Germinal center (tissue), 1 donor: ENCODE data around the gene SKP1.

ENCODE experiments used
- DNase-seq: peaks from one replicate; pipeline ENCODE4 v3.0.0; 2012; ENCODE audit warnings: mixed read lengths, low spot score

Gene SKP1

DNA sequence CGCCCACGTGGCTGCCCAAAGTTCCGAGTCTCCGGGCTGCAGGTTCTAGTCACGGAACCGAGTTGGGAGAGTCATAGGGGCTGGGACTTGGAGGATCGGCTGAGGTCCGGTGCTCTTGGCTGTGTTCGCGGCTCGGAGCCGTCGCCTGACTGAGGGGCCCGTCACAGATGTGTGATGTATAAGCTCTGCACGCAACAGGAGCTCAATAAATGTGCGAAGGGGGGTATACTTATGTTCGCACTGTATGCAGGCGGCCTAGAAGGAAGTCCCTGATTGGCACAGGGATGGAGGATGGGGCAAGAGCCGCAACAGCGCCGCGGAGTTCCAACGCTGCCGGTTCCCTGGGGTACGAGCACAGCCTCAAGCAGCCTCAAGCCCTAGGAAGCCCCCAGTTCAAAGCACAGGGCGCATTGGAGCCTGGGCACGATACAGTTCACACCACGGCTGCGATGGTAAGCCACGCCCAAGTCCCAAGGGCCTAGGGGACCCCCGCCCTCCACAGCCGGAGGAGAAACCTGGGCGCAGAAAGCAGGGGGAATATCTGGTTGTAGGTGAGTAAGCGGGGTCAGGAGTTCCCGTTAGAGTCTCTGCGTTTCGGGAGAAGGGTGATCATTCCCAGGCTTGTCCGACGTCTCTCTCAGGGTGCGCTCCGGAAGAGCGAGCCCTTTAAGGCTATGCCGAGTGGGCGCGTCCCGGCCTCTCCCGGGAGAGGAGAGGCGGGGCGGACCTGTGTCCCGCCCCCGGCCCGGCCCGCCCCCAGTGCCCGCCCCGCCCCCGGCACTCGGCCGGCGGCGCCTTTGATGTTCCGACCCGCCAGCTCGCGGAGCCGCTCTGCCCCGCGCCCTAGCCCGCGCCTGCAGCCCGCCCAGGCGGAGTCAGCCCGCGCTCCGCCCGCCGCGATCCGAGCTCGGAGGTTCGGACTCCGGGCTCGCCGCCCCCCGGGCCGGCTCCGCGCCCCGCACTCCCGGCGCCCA is 62.6 kb downstream of the SKP1 start, which contains the start of gene TCF7:
Gene TCF7 (plus strand): TSS at position 780 of the 974 bp plus-strand sequence. CDS start 226 bp downstream, outside the sequence.
- peak; percentile 94 for DNase-seq

DNA sequence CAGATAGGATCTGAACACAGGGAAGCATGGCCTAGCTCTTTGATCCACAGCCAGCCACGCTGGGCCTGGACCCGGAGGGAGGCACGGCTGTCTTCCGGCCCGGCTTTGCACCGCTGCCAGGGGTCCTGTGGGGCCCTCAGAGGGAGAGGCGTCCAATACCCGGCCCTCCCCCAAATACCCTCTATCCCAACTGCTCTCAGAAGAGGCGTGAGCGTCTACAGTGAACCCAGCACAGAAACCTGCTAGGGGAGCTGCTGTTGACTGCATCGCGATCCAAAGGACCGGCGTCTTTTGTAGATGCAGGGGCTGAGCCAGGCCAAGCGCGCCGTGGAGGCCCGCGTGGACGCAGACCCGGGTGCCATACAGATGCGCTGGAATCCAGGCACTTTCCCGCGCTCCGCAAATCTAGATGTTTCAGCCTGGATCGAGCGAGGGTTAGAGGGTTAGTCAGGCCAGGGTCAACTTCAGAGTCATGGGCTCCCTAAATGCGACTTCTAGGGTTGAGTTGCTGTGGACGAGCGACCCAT is 63.3 kb downstream of the SKP1 start:
- DNase-seq, result no peak

DNA sequence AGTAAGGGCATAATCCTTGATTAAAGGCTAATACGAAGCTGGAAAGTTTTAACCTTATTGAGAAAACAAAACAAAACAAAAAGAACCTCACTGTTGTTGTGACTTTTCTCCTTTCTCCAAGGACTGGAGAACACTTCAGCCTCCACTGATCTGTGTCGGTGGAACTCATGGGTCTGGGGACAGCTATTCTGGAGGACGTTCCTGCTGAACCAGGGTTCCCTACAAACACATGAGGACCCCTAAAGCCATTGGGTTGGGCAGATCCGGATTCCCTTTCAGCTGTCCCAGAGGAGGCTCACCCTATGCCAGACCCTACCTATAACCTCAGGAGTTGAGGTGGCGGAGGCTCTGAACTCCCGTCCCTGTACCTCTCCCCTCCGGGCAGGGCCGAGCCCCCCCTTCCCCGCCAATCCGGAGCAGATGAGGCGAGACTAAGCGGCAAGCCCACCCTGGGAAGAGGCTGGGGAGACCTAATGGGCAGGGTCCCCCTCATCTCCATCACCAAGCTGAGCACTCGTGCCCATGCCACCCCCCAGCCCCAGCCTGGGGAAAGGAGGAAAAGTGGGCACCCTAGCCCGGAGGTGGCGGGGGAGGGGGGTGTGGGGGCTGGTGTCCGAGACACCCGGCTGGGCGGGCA is 63.9 kb downstream of the SKP1 start:
- no peak for DNase-seq

DNA sequence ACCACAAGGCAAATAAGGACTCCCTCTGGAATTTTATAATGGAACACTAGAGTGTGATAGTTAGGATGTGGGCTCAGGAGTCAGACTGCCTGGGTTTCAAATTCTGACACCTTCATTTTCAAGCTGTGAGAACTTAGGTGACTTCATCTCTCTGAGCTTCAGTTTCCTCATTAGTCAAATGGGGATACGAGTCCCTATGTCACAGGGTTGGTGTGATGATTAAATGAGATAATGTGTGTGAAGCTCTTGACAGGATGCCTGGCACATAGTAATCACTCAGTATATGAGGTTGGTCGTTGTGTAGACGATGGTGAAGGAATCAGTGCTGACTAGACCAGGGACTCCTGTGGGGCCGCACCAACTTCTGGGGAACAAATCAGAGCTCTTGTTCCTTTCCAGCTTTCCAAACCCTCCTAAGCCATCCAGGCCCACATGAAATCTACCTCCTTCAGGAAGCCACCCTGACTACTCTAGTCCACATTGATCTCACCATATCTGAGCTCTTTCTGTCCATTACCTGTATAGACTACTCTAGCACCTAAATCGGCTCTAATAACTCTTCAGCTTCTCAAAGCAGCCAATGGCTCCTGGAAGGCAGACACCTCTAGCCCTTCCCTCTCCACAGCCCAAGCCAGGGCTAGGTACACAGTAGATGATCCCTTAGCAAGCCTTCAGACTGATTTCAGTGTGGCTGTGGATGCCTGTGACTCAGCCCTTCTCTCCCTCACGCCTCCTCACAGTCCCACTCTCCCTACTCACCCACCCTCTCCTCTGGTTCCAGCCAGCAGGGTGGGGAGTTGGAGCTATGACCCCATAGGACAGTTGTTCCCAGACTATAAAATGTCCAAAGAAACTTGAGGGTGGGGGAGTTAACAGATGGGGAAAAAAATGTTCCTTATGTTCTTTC is 64.8 kb downstream of the SKP1 start:
- DNase-seq, result no peak

DNA sequence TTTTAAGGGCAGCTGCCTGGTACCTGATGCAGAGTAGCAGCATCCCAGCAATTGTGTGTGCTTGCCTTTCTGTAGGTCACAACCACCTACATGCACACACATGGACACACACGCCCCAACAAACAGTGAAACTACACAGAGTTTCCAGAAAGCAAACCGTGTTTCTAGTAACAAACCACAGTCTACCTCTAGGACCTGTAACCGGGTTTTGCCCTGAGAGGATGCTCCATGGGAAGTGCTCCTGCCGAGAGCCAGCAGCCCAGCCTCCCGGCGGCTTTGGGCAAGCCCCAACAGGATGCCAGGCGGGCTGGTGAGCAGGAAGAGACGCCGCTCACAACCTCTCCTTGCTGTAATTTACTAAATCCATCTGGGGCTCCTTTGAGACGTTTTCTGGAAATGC is 66.4 kb downstream of the SKP1 start:
- no peak for DNase-seq

DNA sequence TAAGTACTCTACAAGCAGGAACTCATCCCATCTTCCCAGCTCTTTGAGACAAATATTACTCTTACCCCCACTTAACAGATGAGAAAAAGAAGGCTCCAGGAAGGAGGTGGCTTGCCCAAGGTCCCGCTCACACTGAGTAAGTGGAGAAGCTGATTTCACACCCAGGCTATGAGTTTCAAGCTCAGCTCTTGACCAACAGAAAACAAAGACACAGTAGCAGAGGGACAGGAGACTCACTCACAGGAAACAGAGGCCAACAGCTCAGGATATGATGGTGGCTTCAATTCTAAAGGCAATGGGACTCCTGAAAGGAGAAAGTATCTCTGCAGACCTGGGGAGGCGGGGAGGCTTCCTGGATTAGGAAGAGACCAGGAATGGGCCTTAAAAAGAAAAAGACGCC is 69.0 kb downstream of the SKP1 start:
- no peak for DNase-seq

DNA sequence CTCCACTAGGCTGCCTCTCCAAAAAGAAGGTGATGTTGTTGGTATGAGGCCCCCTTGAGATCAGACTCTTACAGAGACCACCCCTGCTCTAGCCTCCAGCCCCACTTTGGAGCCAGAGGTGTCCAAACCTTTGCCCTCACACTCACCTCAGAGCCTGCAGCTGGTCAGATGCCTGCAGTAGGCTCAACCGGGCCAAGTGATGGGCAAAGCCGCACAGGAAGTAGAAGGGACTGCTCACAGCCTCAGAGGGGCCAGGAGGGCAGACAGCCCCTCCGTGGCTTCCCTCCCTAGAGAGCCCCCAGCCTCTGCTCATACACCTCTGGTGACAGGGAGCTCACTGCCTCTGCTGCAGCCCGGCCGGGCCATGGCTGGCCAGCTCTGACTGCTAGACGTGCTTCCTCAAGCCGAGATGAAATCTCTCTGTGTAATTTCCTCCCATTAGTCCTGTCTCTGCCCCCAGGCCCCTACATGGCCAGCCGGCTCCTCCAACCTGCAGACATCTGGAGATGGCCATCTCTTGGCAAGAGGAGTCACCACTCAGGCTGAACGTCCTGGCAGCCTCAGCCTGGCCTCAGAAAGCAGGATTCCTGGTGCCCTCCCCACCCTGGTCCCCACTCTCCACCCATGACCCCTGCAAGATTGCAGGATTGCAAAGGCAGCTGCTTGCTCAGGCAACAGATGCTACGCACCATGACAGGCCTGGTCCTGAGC is 69.6 kb downstream of the SKP1 start:
- no peak for DNase-seq

DNA sequence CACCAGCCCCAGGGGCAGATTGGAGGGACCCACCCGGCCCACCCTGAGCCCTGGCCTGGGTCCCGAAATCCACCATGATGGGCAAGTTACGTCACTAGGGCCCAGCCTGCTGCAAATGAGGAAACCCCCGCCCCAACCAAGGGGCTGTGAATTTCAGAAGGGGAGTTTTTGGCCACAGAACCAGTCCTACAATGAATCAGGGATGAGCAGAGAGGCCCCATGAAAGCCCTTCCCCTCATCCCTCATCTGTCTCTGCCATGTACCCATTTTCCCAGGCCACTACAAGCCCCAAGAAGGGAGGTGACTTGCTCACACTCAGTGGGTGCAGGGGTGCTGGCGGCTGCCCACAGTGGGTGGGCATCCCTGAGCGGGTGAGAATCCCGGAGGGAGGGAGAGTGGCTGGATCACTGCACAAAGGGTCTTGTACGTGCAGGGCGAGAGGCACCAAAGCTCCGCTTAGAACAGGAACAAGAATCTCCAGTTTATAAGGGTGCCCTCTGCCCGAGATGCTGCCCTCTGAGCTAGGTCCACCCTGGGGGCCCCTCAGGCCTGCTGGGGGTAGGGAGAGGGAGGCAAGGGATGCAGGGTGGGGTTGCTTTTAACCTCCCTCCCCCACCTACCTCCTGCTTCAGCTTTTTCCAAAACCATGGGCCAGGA is 72.6 kb downstream of the SKP1 start:
- no peak for DNase-seq

DNA sequence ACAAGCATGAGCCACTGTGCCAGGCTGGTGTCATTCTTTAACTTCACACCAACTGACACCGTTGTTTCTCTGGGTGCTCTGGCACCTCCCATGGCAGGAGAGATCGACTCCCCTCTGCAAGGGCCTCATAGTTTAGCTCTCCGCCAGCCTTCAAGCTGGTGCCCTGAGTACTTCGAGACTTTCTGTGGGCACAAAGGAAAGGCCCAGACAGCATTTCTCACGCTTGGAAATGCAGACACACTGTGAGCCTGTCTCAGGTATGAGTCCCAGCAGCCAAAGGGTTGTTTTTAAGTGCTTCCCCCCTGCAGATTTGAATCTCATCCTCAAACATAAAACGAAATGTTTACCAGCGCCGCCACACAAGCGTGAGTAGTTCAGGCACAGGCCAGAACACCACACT is 73.4 kb downstream of the SKP1 start:
- DNase-seq, result no peak

DNA sequence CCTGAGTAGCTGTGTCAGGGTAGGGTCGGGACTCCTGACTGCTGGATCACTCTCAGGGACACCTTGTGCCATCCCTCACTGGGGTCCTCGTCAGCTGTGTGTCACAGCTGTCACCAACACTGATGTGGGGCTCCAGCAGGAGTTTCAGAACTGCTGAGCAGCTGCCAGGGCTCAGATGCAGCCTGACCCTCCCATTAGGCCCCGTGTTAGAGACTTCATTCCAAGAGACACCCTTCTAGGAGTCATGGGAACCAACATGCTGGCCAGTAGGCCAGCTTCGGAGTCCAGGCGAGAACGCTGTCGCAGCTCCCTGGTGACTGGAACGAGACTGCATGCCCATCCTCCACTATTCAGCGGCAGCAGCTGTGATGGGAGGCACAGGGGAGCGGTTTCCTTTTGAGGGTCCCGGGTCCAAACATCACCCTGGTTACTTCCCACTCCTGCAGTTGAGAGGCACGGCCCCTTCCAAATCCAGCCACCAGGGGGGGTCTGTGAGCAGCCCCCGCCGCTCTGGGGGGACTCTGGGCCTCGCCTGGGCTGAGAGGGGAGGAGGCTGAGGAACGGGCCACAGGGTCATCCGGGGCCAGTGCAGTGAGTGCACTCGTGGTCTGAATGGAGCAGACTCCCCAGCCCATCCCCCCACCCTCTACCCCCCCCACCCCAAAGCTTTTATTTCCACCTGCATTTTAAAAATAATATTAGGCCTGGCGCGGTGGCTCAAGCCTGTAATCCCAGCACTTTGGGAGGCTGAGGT is 74.9 kb downstream of the SKP1 start:
- peak; percentile 86 for DNase-seq

DNA sequence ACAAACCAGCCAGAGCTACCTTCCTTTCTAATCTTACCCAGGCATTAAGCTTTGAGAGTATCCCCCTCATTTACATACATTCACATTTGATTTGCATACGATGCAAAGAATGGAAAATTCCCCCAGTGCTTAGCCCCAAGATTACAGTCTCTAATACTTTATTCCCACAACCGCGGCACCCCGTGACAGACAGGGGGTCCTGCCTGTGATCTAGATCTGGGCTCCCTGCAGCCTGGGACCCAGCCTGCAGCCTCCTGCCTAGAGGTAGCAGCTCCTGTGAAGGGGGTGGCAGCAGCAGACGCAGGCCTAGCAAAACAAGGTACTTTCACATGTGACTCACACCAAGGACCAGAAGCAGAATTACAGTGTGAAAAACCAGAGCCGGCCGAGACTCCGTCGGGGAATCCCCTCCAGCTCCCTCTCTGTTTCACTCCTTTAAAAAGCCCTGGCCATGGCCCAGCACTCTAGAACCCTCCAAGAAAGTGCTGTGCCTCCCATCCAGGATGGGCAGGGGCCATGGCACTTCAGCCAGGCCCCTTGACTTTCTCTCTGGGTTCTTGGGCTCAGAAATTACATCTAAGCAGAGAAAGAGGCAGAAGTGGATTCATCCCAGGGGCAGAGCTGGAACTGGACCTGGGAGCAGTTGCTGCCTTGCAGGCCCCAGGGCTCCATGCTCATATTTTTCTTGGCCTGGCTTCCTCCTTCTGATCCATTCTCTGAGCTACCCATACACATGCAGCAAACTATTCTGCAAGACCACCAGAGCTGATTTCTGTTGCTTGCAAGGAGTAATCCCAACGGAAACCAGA is 76.3 kb downstream of the SKP1 start:
- peak; percentile 73 for DNase-seq

DNA sequence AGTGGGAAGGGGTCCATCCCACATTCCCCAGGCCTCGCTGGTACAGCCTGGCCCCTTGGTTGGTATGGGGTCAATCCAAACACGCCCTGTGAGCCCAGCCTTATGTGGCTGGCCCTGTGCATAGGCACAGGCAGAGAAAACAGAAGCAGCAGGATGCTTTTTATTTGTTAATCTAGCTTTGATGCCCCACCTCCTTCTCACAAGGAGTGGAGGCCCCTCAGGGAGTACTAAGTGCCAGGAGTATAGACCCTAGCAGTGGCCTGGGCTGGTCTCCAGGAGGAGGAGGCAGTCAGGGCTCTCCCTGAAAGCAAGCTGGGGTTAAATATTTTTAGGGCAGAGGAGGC is 76.8 kb downstream of the SKP1 start:
- DNase-seq, result no peak

DNA sequence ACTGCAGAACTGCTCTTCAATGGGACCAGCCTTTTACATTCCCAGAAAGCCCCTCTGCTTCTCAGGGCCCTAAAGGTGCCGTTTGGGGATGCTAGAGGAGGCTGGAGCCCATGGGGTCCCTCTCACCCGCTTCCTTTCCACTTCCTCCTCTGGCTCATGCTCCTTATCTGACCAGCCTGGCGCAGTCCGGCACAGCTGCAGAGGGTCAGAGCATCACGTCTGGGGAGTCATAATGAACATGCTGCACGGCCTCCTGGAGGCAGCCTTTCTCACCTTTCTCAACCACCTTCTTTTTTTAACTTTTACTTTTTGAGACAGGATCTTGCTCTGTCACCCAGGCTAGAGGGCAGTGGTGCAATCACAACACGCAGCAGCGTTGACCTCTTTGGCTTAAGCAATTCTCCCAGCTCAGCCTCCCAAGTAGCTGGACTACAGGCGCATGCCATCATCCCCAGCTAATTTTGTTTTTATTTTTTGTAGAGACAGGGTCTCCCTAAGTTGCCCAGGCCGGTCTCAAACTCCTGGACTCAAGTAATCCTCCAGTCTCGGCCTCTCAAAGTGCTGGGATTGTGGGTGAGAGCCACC is 77.4 kb downstream of the SKP1 start:
- DNase-seq, result no peak
